Gastroesophageal sphincter (tissue), 4 donors: ENCODE results near the gene FRG2C. TPM values are rescaled to one million over a fixed set of nuclear protein-coding genes. Genes with fewer than 3 reads are reported as not detected.
"Not testable (repeated sequence)": the region's sequence is repeated elsewhere in the genome, so short reads cannot be mapped to it uniquely, and the experiment has no call there.

ENCODE experiments used
- ATAC-seq: fragments of 150-250 bp; one replicate; pipeline ENCODE4 v1.9.1; 2016; ENCODE audit warnings: mild to moderate bottlenecking, moderate library complexity
- H3K27ac ChIP-seq, 4 donors: fragments of 200-600 bp; sonication (generic) in 3 of 4; 1 replicate in 3 of 4; 2 replicates in 1 of 4; pipeline ENCODE4 v1.5.1; 2016 to 2019
- H3K27me3 ChIP-seq: fragments of 200-600 bp; sonication (generic); one replicate; pipeline ENCODE4 v1.5.1; 2019
- H3K36me3 ChIP-seq, 2 donors: fragments of 200-600 bp; sonication (generic); one replicate each; pipeline ENCODE4 v1.5.1; 2019; ENCODE audit warnings: control low read depth in 1 of 2
- H3K4me1 ChIP-seq, 3 donors: fragments of 200-600 bp; sonication (generic); 1 replicate in 2 of 3; 2 replicates in 1 of 3; pipeline ENCODE4 v1.5.1; 2016 to 2019; ENCODE audit warnings: control low read depth in 2 of 3
- H3K4me3 ChIP-seq, 2 donors: fragments of 200-600 bp; sonication (generic); one replicate each; pipeline ENCODE4 v1.5.1; 2019; ENCODE audit warnings: mild to moderate bottlenecking in 1 of 2, moderate library complexity in 1 of 2
- H3K9me3 ChIP-seq, 3 donors: fragments of 200-600 bp; sonication (generic); one replicate each; pipeline ENCODE4 v1.5.1; 2017 to 2019; ENCODE audit warnings: control low read depth in 2 of 3
- CTCF ChIP-seq, 4 experiments: fragments of 200-600 bp in 2 of 4; fragments of 450-650 bp in 2 of 4; sonication (generic) in 1 of 4; IDR thresholded peaks; one replicate each; pipeline ENCODE4 v1.5.1; 2017 to 2019; ENCODE audit warnings: antibody characterized with exemption in 4 of 4, mild to moderate bottlenecking in 2 of 4, moderate library complexity in 2 of 4
- EP300 ChIP-seq: sonication (generic); formaldehyde crosslinking; IDR thresholded peaks from one replicate; pipeline ENCODE4 v1.6.1; 2017; ENCODE audit warnings: antibody characterized with exemption, mild to moderate bottlenecking
- POLR2A ChIP-seq, 2 donors: fragments of 450-650 bp; IDR thresholded peaks; one replicate each; pipeline ENCODE4 v1.6.1; 2017; ENCODE audit warnings: antibody characterized with exemption in 2 of 2, mild to moderate bottlenecking in 2 of 2, moderate library complexity in 1 of 2
- POLR2AphosphoS5 ChIP-seq: sonication (generic); formaldehyde crosslinking; IDR thresholded peaks from one replicate; pipeline ENCODE4 v1.6.1; 2017; ENCODE audit warnings: antibody characterized with exemption
- WGBS, 2 donors: methylation state at CpG; one replicate each; pipeline ENCODE4 v1.1.5; 2018; ENCODE audit warnings: low coverage in 1 of 2; 5-methylcytosine and 5-hydroxymethylcytosine counted together
- total RNA-seq, 4 donors: library from RNA; depleted of rRNA; stranded (reverse); fragments of >200 nt; gene quantifications; one replicate each; pipeline ENCODE4 v1.1.0, GENCODE V29; 2016

Gene FRG2C
- total RNA-seq, result not detected

- H3K27ac ChIP-seq, H3K36me3 ChIP-seq, ATAC-seq, H3K4me3 ChIP-seq: not testable (repeated sequence)
- peaks cover 90% of the 10 kb centered on the region for H3K27me3 ChIP-seq
- H3K4me1 ChIP-seq, result peaks cover 0 to 14% (median 4%) of the 10 kb centered on the region in 3 donors
- WGBS, 2 donors, result 46 to 62% methylated on average over 4 to 8 of the region's 9 CpGs
- H3K9me3 ChIP-seq, result peaks cover 0 to 18% (median 0%) of the 10 kb centered on the region in 3 donors
These were observed at the start of gene FRG2C for GRCh38 chr3:75664028-75664427. Gene FRG2C, plus strand, starts transcription at chr3:75664328. Its CDS starts 52 bp downstream, at chr3:75664380.

GRCh38 chr3:75618666-75619305 lies 45.3 kb upstream of the FRG2C start:
- peak in 1 of 4 experiments; percentile 36 for TF ChIP-seq CTCF (IDR thresholded peaks at IDR 0.05)
- Histone ChIP-seq H3K4me3 (peak overlapping the region; percentile 37 to 61), H3K27ac (peak overlapping the region; percentile 11 to 79 (median 65)), H3K4me1 (peaks cover 0 to 19% (median 0%) of the 10 kb centered on the region in 3 donors)
- H3K9me3 ChIP-seq, H3K27me3 ChIP-seq, H3K36me3 ChIP-seq: not testable (repeated sequence)
- 0% methylated on average over 2 of the region's 43 CpGs; no CpG with 5 or more reads in 1 of the 2 donors for WGBS, 2 donors
- ATAC-seq, result peak; percentile 78

GRCh38 chr3:75619481-75620031 lies 44.6 kb upstream of the FRG2C start:
- not testable (repeated sequence) for H3K9me3 ChIP-seq, H3K36me3 ChIP-seq, H3K27me3 ChIP-seq, ATAC-seq
- WGBS, 2 donors, result 0 to 3% methylated on average over 2 to 8 of the region's 52 CpGs
- Histone ChIP-seq H3K4me1 (peaks cover 0 to 19% (median 0%) of the 10 kb centered on the region in 3 donors), H3K27ac (peak overlapping the region; percentile 11 to 79 (median 65)), H3K4me3 (peak overlapping the region; percentile 37 to 61)
- TF ChIP-seq CTCF (IDR thresholded peaks at IDR 0.05), result peak in 1 of 4 experiments; percentile 21

- peaks cover 0 to 19% (median 0%) of the 10 kb centered on the region in 3 donors for H3K4me1 ChIP-seq
- H3K9me3 ChIP-seq, ATAC-seq, H3K27ac ChIP-seq, H3K4me3 ChIP-seq, H3K36me3 ChIP-seq, H3K27me3 ChIP-seq: not testable (repeated sequence)
- no CpG with 5 or more reads among the region's 10 CpGs for WGBS, 2 donors
These were observed 42.4 kb upstream of the FRG2C start for GRCh38 chr3:75621772-75622171.

GRCh38 chr3:75623656-75624055 lies 40.5 kb upstream of the FRG2C start:
- ATAC-seq, H3K27ac ChIP-seq, H3K4me3 ChIP-seq, H3K9me3 ChIP-seq, H3K27me3 ChIP-seq, H3K36me3 ChIP-seq: not testable (repeated sequence)
- WGBS, 2 donors, result no CpG with 5 or more reads among the region's 13 CpGs
- peaks cover 0 to 13% (median 0%) of the 10 kb centered on the region in 3 donors for H3K4me1 ChIP-seq

- not testable (repeated sequence) for H3K27me3 ChIP-seq, H3K27ac ChIP-seq, H3K9me3 ChIP-seq, H3K4me3 ChIP-seq, ATAC-seq, H3K4me1 ChIP-seq, H3K36me3 ChIP-seq
- no CpG with 5 or more reads among the region's 2 CpGs for WGBS, 2 donors
These were observed 33.1 kb upstream of the FRG2C start for GRCh38 chr3:75630887-75631535.

GRCh38 chr3:75631541-75631940 lies 32.6 kb upstream of the FRG2C start:
- WGBS, 2 donors, result no CpG with 5 or more reads among the region's 4 CpGs

GRCh38 chr3:75638947-75639346 lies 25.2 kb upstream of the FRG2C start:
- H3K27ac ChIP-seq, H3K9me3 ChIP-seq, ATAC-seq, H3K4me3 ChIP-seq, H3K27me3 ChIP-seq, H3K36me3 ChIP-seq: not testable (repeated sequence)
- WGBS, 2 donors, result 79 to 88% methylated on average over 4 to 5 of the region's 10 CpGs
- H3K4me1 ChIP-seq, result peaks cover 0 to 21% (median 3%) of the 10 kb centered on the region in 3 donors

More at GRCh38 chr3:75631541-75631940, 32.6 kb upstream of the FRG2C start:
- no peaks in the 10 kb centered on the region for H3K36me3 ChIP-seq
- no peak for ATAC-seq
- no peak overlapping the region for H3K27ac ChIP-seq
- no peaks in the 10 kb centered on the region for H3K4me1 ChIP-seq
- H3K4me3 ChIP-seq, result no peak overlapping the region
- TF ChIP-seq POLR2A (IDR thresholded peaks at IDR 0.05) (no peak), EP300 (no peak), POLR2AphosphoS5 (no peak), CTCF (IDR thresholded peaks at IDR 0.05) (no peak)
- no peaks in the 10 kb centered on the region for H3K27me3 ChIP-seq
- no peaks in the 10 kb centered on the region for H3K9me3 ChIP-seq
